CD4-positive, CD25-positive, alpha-beta regulatory T cell (primary cell): ENCODE data around the gene STPG1. TPM values are rescaled to one million over a fixed set of nuclear protein-coding genes. Genes with fewer than 3 reads are reported as not detected.
A peak's percentile ranks its signal among the peaks of the same experiment; 100 is the strongest.

Experiments
- ATAC-seq, 2 donors: fragments of 150-1000 bp; cut with Tn5 transposase; one replicate each; pipeline ENCODE4 v1.10.0; 2021; ENCODE audit warnings: low read depth in 2 of 2, moderate number of reproducible peaks in 2 of 2, moderate library complexity in 1 of 2
- DNase-seq, 3 donors: peaks; one replicate each; pipeline versions ENCODE4 v3.0.0 to v3.0.0-alpha.2; 2012 to 2022; ENCODE audit warnings: mixed read lengths in 1 of 3
- H3K27ac ChIP-seq: one replicate; pipeline ENCODE4 v1.7.0; 2013; ENCODE audit warnings: mild to moderate bottlenecking, low read length; ENCODE audit not compliant: insufficient read depth, poor library complexity, severe bottlenecking
- H3K27me3 ChIP-seq: one replicate; pipeline ENCODE4 v1.7.0; 2013; ENCODE audit warnings: low read length; ENCODE audit not compliant: control insufficient read depth, insufficient read depth
- H3K36me3 ChIP-seq: one replicate; pipeline ENCODE4 v1.7.0; 2013; ENCODE audit warnings: mild to moderate bottlenecking, low read length, moderate library complexity; ENCODE audit not compliant: control insufficient read depth, insufficient read depth
- H3K4me1 ChIP-seq: 2 replicates; pipeline ENCODE4 v1.7.0; 2013; ENCODE audit warnings: mild to moderate bottlenecking, low read length; ENCODE audit not compliant: insufficient read depth, control insufficient read depth, poor library complexity, severe bottlenecking
- H3K4me3 ChIP-seq: one replicate; pipeline ENCODE4 v1.7.0; 2013; ENCODE audit warnings: low read depth, mild to moderate bottlenecking, low read length, moderate library complexity
- H3K9me3 ChIP-seq, 2 experiments: 1 replicate in 1 of 2; 2 replicates in 1 of 2; pipeline ENCODE4 v1.7.0; 2013; ENCODE audit warnings: low read length in 2 of 2, mild to moderate bottlenecking in 1 of 2, moderate library complexity in 1 of 2; ENCODE audit not compliant: control insufficient read depth in 2 of 2
- H3K27ac Mint-ChIP-seq, 3 donors: one replicate each; pipeline ENCODE4 v1.8.0; 2020 to 2022; ENCODE audit warnings: mild to moderate bottlenecking in 3 of 3, mixed read lengths in 3 of 3, moderate library complexity in 2 of 3
- H3K27me3 Mint-ChIP-seq: one replicate; pipeline ENCODE4 v1.8.0; 2022; ENCODE audit warnings: mild to moderate bottlenecking, mixed read lengths
- H3K36me3 Mint-ChIP-seq: one replicate; pipeline ENCODE4 v1.8.0; 2020; ENCODE audit warnings: mixed read lengths
- H3K4me1 Mint-ChIP-seq, 4 donors: one replicate each; pipeline ENCODE4 v1.8.0; 2020 to 2022; ENCODE audit warnings: mixed read lengths in 4 of 4, mild to moderate bottlenecking in 1 of 4
- H3K4me3 Mint-ChIP-seq, 4 donors: one replicate each; pipeline ENCODE4 v1.8.0; 2020 to 2022; ENCODE audit warnings: mild to moderate bottlenecking in 4 of 4, mixed read lengths in 4 of 4, moderate library complexity in 3 of 4
- H3K9me3 Mint-ChIP-seq, 7 donors: one replicate each; pipeline ENCODE4 v1.8.0; 2020 to 2022; ENCODE audit warnings: mixed read lengths in 7 of 7, mild to moderate bottlenecking in 3 of 7, moderate library complexity in 2 of 7
- polyA plus RNA-seq, 4 donors: library from polyadenylated mRNA; unstranded; fragments of 300-500 nt; fragmentation: Illumina TruSeq; gene quantifications; one replicate each; pipeline ENCODE4 v1.2.3, GENCODE V29; 2021
- total RNA-seq: library from RNA; stranded (reverse); gene quantifications from one replicate; pipeline ENCODE4 v1.2.3, GENCODE V29; 2022

Gene STPG1
- total and polyA plus RNA-seq, 5 donors from 2014 or later = 1.1 to 5.3 (median 3.4) TPM

DNA sequence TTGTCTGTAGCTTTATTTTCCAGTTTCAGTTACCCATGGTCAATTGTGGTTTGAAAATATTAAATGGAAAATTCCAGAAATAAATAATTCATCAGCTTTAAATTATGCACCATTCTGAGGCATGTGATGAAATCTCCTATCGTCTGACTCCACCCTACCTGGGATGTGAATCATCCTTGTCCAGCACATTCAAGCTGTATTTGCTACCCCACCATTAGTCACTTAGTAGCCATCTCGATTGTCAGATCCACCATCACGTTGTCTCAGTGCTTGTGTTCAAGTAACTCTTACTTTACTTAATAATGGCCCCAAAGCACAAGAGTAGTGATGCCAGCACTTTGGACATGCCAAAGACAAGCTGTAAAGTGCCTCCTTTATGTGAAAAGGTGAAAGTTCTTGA lies 4.0 kb downstream of the STPG1 start:
- H3K4me1 ChIP-seq = peaks cover 7% of the 10 kb centered on the region
- no peak overlapping the region for H3K27ac ChIP-seq
- H3K4me3 Mint-ChIP-seq = no peak overlapping the region
- no peaks in the 10 kb centered on the region for H3K9me3 ChIP-seq
- ATAC-seq (no peak), DNase-seq (no peak)
- H3K27me3 ChIP-seq = no peaks in the 10 kb centered on the region
- no peaks in the 10 kb centered on the region for H3K36me3 Mint-ChIP-seq
- no peak overlapping the region for H3K4me3 ChIP-seq
- H3K4me1 Mint-ChIP-seq = peaks cover 4 to 28% (median 18%) of the 10 kb centered on the region in 4 donors
- H3K27ac Mint-ChIP-seq = no peak overlapping the region
- H3K27me3 Mint-ChIP-seq = no peaks in the 10 kb centered on the region
- no peaks in the 10 kb centered on the region for H3K36me3 ChIP-seq
- no peaks in the 10 kb centered on the region for H3K9me3 Mint-ChIP-seq

DNA sequence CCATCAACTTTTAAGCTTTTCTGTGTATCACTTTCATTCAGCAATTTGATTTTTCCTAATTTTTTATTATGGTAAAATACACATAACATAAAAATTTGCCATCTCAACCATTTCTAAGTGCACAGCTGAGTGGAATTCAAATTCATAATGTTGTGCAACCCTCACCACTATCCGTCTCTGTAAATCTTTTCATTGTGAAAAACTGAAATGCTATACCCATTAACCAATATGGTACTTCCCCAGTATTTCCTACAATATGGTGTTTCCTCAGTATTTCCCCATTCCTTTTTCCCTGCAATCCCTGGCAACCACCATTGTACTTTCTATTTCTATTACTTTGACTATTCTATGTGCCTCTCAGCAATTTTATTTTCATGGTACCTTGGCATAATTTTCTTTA lies 6.8 kb downstream of the STPG1 start:
- H3K27me3 Mint-ChIP-seq = no peaks in the 10 kb centered on the region
- H3K27ac ChIP-seq = no peak overlapping the region
- DNase-seq (no peak), ATAC-seq (no peak)
- H3K9me3 Mint-ChIP-seq = no peaks in the 10 kb centered on the region
- H3K4me1 ChIP-seq = no peaks in the 10 kb centered on the region
- H3K9me3 ChIP-seq = no peaks in the 10 kb centered on the region
- H3K4me3 ChIP-seq = no peak overlapping the region
- H3K36me3 Mint-ChIP-seq = no peaks in the 10 kb centered on the region
- H3K4me1 Mint-ChIP-seq = peaks cover 0 to 8% (median 6%) of the 10 kb centered on the region in 4 donors
- H3K36me3 ChIP-seq = no peaks in the 10 kb centered on the region
- no peaks in the 10 kb centered on the region for H3K27me3 ChIP-seq
- H3K4me3 Mint-ChIP-seq = no peak overlapping the region
- no peak overlapping the region for H3K27ac Mint-ChIP-seq

DNA sequence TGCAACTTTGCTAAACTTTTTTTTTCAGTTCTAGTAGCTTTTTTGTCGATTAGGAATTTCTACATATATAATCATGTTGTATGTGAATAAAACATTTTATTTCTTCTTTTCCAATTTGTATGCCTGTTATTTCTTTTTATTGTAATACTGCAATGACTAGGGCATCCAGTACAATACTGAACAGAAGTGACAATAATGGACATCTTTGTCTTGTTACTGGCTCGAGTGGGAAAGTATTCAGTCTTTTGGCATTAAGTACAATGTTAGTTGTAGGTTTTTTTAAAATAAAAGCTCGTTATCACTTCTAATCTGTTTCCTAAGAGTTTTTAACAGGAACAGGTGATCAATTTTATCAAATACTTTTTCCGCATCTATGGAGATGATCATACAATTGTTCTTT lies 9.8 kb downstream of the STPG1 start:
- Histone ChIP-seq H3K4me1 (no peaks in the 10 kb centered on the region), H3K4me3 (no peak overlapping the region), H3K27me3 (no peaks in the 10 kb centered on the region), H3K27ac (no peak overlapping the region), H3K36me3 (no peaks in the 10 kb centered on the region), H3K9me3 (no peaks in the 10 kb centered on the region)
- Mint-ChIP-seq H3K27me3 (no peaks in the 10 kb centered on the region), H3K27ac (no peak overlapping the region), H3K4me1 (peaks cover 0 to 4% (median 1%) of the 10 kb centered on the region in 4 donors), H3K4me3 (no peak overlapping the region), H3K9me3 (no peaks in the 10 kb centered on the region), H3K36me3 (peaks cover 13% of the 10 kb centered on the region)
- ATAC-seq = no peak
- DNase-seq = no peak

DNA sequence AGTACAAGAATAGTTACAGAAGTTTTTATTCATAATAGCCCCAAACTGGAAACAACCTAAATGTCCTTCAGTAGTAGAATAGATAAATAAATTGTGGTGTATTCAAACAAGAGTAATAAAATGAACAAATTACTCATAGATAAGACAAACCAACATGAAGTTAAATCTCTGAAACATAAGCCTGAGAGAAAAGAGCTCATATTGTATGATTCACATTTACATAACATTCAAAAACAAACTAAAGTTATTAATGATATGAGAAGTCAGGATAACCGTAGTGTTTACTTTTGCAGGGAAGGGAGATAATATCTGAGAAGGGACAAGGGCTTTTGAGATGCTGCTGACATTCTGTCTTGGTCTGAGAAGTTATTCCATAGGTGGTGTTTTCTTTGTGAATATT lies 13.5 kb downstream of the STPG1 start:
- Mint-ChIP-seq H3K36me3 (peaks cover 13% of the 10 kb centered on the region), H3K4me3 (no peak overlapping the region), H3K9me3 (no peaks in the 10 kb centered on the region), H3K27ac (no peak overlapping the region), H3K27me3 (no peaks in the 10 kb centered on the region), H3K4me1 (peaks cover 0 to 4% (median 1%) of the 10 kb centered on the region in 4 donors)
- H3K27me3 ChIP-seq = no peaks in the 10 kb centered on the region
- H3K27ac ChIP-seq = no peak overlapping the region
- no peak overlapping the region for H3K4me3 ChIP-seq
- H3K9me3 ChIP-seq = no peaks in the 10 kb centered on the region
- ATAC-seq = no peak
- H3K36me3 ChIP-seq = no peaks in the 10 kb centered on the region
- no peaks in the 10 kb centered on the region for H3K4me1 ChIP-seq
- DNase-seq = no peak

DNA sequence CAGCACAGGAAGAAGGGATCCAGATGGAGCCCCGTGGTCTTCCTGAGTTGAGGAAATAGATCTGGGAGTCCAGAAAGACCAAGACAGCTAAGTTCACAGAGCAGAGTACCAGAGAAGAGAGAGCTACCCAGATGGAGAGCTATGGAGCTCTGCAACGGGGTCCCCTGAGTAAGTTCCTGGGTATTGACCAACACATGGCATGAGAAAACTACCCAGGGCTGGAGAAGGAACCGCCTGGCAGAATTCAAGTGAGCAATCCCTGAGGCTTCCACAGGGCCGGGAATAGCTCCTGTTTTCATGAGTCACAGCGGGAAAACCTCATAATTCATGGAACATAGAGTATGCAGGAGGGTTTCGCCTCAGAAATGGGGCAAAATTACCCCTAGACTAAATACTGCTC lies 19.7 kb downstream of the STPG1 start:
- H3K27me3 Mint-ChIP-seq = no peaks in the 10 kb centered on the region
- no peak overlapping the region for H3K27ac ChIP-seq
- no peak for ATAC-seq
- peaks cover 3% of the 10 kb centered on the region for H3K36me3 Mint-ChIP-seq
- H3K4me1 ChIP-seq = peaks cover 29% of the 10 kb centered on the region
- peak overlapping the region in 2 of 3 donors; percentile 88 to 96 for H3K27ac Mint-ChIP-seq
- H3K9me3 ChIP-seq = no peaks in the 10 kb centered on the region
- no peak overlapping the region for H3K4me3 Mint-ChIP-seq
- no peak for DNase-seq
- H3K4me1 Mint-ChIP-seq = peaks cover 25 to 34% (median 26%) of the 10 kb centered on the region in 4 donors
- no peaks in the 10 kb centered on the region for H3K36me3 ChIP-seq
- no peak overlapping the region for H3K4me3 ChIP-seq
- no peaks in the 10 kb centered on the region for H3K27me3 ChIP-seq
- H3K9me3 Mint-ChIP-seq = no peaks in the 10 kb centered on the region

DNA sequence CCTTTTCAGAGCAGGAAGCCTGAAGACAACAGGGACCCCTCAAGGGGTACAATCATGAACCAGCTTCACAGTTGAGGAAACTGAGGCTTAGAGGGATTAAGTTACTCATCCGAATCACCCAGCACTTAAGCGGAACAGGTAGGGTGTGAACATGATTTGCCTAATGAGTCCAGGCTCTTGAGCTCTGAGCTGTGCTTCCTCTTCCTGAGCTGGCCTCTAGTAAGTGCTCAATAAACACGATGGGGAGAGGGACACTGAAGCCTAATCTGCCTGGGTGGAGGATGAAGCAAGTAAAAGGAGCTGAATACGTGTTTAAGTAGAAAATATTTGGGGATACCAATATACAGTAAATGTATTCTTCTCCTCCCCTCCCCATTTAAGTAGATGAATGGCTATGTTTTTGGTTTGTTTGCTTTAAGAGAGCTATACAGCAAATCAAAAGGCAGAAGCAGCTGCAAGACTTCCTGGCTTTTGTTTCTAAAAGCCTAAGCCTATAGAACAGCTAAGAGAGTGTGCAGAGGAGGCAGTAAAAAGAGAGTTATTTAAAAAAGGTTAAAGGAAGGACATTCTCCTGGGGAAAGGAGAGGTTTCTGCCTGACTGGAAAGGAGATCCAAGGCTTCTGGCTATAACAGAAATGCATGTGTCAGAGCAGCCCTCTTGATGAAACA lies 20.5 kb downstream of the STPG1 start:
- H3K4me1 Mint-ChIP-seq = peaks cover 25 to 34% (median 26%) of the 10 kb centered on the region in 4 donors
- Histone ChIP-seq H3K4me3 (peak overlapping the region; percentile 8), H3K27me3 (no peaks in the 10 kb centered on the region), H3K4me1 (peaks cover 29% of the 10 kb centered on the region), H3K36me3 (no peaks in the 10 kb centered on the region), H3K27ac (peak overlapping the region; percentile 88), H3K9me3 (no peaks in the 10 kb centered on the region)
- H3K4me3 Mint-ChIP-seq = peak overlapping the region in 2 of 4 donors; percentile 14 to 85
- DNase-seq (peak in 2 of 3 donors; percentile 10 to 50), ATAC-seq (no peak)
- peak overlapping the region; percentile 58 to 96 (median 88) for H3K27ac Mint-ChIP-seq
- peaks cover 3% of the 10 kb centered on the region for H3K36me3 Mint-ChIP-seq
- no peaks in the 10 kb centered on the region for H3K9me3 Mint-ChIP-seq
- H3K27me3 Mint-ChIP-seq = no peaks in the 10 kb centered on the region

DNA sequence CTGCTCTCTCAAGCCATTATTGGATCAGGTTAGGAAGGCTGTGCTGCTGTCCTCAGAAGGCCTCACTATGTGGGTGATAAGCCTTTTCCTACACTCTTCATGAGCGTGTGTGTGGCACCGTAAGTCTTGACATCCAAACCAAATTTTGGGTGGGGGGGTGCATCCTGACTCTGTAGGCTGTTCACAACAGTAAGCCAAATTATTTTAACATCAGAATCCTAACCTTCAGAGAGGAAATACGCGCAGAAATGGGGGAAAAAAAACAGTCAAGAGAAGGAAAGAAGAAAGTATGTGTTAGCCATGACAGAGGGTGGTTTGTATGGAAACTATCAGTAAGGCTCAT lies 21.0 kb downstream of the STPG1 start:
- Mint-ChIP-seq H3K27ac (peak overlapping the region; percentile 96 to 98 (median 98)), H3K27me3 (no peaks in the 10 kb centered on the region), H3K4me1 (peaks cover 25 to 34% (median 26%) of the 10 kb centered on the region in 4 donors), H3K9me3 (no peaks in the 10 kb centered on the region), H3K36me3 (peaks cover 3% of the 10 kb centered on the region), H3K4me3 (peak overlapping the region in 3 of 4 donors; percentile 85 to 89 (median 86))
- Histone ChIP-seq H3K36me3 (no peaks in the 10 kb centered on the region), H3K27ac (peak overlapping the region; percentile 88), H3K4me3 (peak overlapping the region; percentile 88), H3K4me1 (peaks cover 29% of the 10 kb centered on the region), H3K9me3 (no peaks in the 10 kb centered on the region), H3K27me3 (no peaks in the 10 kb centered on the region)
- ATAC-seq = no peak
- DNase-seq = no peak
